ENCODE results near the gene USP32.
"Not testable (repeated sequence)": the region's sequence is repeated elsewhere in the genome, so short reads cannot be mapped to it uniquely, and the experiment has no call there.

USP32 gene

DNA sequence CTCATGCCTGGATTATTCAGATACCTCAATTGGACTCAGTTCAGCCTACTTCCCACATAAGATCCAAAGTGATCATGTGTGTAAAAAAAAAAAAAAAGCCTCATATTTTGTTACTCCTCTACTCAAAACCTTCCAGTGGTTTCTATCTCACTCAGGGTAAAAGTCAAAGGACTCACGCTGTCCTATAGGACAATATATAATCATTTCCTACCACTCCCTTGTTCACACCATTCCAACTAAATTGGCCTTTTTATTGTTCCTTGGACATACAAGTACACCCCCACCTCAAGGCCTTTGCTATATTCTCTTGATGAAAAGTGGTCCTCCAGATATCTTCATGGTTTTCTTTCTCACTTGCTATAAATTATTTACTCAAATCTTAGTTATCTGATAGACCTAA, 99.2 kb downstream of the USP32 start:
- no peak for DNase-seq

DNA sequence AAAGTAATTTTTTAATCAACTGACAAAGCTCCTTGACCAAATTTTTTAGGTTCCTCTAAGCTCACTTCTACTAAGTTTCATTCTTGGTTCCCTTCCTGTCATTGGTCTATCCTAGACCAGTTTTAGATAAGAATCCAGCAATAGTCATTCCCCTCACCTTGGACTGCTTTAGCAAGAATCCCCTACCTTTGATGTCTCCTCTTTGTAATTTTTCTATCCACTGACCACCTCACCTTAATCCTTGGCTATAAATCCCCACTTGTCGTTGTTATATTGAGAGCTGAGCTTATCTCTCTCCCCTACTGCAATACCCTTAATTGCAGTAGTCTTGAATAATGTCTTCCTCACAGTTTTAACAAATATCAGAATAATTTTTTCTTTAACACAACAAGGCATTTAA, 107.2 kb downstream of the USP32 start:
- DNase-seq = no peak

DNA sequence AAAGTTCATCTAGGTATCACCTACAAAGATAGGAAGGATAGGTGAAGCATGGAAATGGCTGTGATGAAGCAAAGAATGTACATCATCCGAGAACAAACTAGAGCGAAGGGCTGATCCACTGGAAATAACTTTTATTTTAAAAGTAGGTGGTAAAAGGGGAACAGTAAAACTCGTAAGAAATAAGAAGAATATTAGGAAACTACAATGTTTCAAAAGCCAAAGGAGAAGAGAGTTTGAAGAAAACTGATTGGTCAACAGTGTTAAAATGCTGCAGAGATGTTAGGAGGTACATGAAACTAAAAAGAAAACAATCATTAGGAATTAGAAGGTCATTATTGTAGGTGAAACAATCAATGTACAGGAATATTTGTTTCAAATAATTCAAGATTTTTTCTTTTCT, 108.1 kb downstream of the USP32 start:
- DNase-seq = no peak

DNA sequence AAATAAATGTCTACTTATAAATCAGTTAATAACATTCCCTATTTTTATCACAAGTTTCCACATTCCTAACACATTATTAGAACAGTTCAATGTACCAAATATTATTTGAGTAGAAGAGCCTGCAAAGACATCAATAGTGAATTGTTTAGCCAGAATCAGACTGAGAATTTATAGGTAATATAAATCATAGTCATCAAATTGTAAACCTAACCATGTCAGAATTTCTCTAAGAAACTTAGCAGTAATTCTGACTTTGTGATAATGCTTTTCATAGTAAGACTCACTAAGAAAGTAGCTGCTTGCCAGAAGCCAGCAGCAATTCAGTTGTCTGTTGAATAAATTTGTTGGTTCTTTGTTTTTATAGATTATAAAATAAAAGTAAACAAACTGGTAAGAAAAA, 111.3 kb downstream of the USP32 start:
- DNase-seq = no peak

DNA sequence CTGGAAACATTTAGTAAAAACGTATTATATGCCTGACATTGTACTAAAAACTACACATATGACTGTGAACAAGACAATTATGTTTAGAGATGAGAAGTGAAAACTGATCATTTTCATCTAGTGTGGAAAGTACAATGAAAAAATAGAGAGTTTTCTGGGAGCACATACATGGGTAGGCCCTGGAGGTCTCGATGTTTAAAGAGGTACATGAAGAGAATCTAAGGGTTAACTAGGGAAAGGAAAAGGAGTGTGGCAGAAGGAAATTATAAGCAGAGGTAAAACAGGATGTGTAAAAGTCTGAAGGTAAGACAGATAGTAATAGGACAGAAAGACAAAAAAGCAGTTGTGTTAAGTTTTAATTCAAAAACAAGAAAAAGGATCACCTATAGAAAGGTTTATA, 113.7 kb downstream of the USP32 start:
- DNase-seq = no peak

DNA sequence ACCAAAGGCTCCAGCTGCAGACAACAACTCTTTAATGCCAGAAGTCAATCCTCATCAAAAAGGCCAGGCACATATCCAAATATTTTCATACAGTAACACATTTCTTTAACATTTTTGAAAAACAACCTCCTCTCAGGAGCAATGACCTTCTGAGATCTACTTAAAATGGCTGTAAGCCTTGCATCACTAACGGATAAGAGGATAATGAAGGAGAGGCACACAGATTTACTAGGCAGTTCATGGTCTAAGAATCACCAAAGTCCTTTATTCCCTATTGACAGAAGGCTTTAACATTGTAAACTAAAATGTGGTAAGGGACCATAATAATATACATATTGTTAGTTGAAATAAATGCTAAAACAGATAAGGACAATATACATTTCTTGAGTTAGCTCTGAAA, 114.7 kb downstream of the USP32 start:
- no peak for DNase-seq

DNA sequence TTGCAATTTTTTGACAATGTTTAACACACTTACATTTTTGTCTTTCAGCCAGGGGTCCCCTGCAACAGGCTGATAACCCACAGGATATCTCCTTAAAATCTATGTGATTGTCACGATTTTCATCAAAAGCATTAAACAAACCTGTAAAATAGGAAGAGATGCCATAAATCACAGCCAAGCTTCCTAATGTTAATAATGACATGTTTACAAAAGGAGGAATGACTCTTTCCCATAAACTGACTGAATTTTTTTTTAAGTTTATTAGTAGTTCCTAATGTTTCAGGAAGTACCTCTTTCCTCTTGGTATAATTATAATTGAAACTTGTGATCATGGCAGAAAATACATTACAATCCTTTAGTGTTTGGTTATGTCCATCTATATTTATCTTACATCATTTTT, 122.5 kb downstream of the USP32 start:
- no peak for DNase-seq

DNA sequence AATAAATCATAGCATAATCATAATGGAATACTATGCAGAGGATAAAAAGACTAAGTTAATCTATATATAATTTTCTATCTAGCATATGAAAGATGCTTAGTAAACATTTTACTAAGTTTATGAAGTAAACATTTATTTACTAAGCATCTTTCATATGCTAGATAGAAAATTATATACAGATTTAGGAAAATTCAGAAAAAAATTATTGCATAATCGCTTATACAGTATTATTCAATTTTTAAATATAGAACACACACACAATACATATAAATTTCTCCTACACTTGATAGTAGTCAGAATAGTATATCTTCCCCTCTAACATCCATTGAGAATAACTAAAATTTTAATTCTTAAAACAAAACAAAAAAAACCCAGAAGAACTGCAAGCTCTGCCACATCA, 131.4 kb downstream of the USP32 start:
- no peak for DNase-seq

DNA sequence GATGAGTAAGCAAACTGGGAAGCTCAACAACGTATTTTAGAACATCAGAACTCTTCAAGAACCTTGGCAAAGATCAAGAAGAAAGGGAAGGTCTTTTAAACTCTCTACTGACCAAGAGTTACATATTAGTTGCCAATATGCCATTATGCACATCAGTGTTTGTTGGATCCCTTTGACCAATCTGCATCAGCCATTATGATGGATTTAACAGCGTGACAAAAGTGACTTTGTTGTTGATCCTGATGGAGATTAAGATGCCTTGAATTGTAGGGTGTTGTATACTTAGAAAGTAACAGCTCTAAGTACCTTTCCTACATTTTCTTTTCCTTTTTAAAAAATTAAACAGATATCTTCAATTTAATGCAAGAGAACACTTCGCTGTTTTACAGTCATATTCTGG, 133.6 kb downstream of the USP32 start:
- DNase-seq = no peak

DNA sequence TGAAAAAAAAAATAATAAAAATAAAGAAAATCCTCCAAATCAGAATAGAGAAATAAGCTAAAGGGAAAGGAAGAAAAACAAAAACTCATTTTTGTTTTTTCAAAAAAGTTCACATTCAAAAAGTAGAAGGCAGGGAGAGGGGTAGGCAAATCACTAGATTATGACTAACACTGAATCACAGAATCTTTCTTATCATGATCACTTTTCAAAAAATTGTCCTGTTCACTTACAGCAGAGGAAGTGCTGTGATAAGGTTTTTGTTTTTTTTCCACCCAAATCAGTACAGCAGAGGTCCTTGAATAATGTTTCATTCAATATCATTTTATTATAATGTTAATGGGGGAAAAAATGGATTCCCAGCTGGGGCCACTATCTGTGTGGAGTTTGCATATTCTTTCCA, 135.8 kb downstream of the USP32 start:
- DNase-seq = no peak

DNA sequence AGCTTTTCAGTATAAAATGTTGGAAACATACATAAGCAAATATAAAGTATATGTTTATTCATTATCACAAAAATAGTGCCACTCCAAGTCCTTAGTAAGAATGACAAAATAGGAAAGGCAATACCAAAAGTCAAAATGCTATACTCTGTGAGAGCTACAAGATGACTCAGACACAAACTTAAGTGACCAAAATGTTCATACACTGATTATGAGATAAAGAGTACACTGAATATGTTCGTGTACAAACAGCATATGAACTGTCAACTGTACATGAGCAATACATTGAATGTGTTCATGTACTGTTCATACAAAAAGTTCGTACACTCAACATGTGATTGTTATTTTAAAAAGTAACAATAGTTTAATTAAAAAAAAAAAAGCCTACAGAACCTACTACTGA, 138.9 kb downstream of the USP32 start:
- DNase-seq = no peak

DNA sequence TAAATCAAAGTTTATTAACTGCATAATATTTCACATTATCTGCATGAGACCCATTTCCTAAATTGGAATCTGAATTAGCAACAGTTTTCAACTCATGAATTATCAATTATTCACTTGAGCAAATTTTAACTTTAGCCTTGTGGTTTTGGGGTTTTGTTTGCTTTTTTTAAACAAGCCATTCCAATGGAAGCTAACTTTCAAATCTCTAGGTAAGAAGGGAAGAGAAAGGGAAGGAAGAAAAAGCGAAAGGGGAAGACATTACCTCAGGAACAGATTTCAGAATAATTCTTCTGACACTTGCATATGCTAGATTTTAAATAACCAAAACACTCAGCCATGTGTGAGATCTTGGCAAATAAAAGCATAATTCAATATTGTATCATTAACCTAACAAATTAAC, 139.5 kb downstream of the USP32 start:
- DNase-seq = no peak

DNA sequence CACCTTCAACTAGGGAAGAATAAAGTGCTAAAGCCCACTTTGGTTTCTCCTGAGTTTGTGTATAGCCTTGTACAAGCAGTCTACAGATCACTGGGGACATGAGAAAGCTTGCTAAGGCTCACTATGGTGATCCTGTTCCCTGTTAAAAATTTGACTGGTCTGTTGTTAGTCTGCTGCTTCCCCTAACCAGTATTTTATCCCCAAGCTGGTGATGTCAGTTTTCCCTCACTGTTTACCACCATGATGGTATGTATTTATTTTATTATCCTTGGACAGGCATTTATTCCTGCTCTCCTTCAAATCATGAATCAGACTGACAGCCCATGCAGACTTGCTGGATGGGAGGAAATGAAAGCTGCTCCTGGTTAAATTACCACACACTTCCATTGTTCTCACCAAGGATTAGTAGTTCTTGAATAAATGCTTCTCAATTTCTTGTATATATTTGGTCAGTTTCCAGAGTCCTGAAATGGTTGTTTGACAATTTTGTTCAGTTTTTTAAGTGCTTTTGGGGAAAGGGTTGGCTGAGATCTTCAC, 142.6 kb downstream of the USP32 start:
- DNase-seq = no peak

DNA sequence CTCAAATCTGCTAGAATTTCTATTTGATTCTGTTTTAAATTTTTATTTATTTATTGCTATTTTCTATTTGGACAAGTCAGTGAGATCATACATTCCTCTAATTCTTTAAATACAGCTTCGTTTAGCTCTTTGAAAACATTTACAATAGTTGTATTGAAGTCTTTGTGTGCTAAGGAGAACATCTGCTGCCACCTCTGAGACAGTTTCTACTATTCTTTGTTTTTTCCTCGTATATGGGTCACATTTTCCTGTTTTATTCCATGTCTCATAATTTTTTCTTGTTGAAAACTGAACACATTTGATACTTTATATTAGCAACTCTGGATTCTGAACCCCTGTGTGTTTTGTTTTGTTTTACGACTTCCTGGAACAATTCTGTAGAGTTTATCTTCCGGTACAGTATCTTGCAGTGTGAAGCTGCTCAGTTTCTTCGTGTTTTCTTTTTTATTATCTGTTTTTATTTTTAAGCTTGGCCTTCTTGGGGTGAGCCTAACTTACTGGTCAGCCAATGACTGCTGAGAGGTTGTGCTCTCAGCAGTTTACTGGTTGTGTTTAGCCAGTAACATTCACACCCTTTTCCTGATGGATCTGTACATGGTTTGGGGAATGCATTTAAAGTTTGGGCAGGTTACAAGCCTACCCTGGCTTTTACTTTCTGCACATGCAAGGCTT, 143.2 kb downstream of the USP32 start:
- DNase-seq = no peak

DNA sequence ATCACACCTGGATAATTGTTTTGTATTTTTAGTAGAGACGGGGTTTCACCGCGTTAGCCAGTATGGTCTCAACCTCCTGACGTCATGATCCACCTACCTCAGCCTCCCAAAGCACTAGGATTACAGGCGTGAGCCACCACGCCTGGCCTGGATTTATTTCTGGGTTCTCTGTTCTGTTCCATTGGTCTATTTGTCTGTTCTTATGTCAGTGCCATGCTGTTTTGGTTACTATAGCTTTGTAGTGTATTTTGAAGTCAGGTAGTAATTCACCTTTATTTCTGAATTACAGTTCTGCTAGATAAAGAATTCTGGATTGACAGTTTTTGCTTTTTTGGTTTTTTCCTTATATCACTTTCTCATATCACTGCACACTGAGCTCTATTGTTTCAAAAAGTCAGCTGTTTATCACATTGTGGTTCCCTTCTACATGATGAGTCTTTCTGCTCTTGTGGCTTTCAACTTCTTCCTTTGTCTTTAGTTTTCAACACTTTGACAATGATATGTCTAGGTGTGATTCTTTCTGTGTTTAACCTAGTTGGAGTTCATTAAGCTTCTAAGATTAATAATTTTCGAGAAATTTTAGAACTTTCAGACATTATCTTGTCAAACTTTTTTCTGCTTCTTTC, 144.0 kb downstream of the USP32 start:
- DNase-seq = no peak

DNA sequence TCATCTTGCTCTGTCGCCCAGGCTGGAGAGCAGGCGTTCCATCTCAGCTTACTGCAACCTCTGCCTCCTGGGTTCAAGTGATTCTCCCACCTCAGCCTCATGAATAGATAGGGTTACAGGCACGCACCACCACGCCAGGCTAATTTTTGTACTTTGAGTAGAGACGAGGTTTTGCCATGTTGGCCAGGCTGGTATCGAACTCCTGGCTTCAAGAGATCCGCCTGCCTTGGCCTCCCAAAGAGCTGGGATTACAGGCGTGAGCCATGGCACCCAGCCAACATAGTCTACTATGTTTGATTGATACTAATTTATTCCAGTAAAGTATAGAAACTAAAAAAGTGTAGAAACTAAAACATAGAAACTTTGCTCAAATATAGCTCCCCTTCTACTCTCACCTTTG, 147.3 kb downstream of the USP32 start:
- DNase-seq = no peak

DNA sequence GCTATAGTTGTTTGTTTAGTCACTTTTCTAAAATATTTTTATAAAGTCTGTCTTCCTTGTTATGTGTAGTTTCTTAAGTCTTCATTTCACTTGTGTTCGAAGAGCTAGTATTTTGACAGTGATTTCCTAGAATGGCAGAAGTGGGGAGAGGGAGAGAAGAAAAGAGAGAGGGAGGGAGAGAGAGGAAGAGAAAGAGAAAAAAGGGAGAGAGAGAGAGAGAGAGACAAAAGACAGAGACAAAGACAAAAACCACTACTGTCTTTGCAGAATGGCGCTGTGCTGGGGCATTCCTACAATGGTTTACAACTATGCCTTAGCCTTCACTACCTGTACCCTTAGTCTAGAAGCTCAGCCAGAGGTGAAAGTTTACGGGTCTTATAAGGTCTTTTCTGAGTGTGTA, 151.6 kb downstream of the USP32 start:
- no peak for DNase-seq

DNA sequence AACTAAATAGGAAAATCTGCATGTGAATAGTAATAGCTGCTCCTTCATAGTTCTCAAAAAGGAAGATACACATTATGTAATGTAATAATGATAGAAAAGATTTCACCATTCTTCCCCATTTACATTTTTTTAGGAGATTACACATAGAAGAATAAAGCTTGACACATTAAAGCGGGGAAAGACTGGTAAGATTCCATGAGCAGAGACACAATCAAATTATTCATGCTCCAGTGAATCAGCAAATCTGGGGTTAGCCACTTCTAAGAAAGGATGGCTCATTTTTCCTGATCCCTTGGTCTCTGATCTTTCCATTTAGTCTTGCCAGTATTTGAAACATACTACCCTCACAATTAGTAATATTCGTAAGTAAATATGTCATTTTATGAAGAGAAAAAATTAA, 160.2 kb downstream of the USP32 start:
- DNase-seq = no peak

DNA sequence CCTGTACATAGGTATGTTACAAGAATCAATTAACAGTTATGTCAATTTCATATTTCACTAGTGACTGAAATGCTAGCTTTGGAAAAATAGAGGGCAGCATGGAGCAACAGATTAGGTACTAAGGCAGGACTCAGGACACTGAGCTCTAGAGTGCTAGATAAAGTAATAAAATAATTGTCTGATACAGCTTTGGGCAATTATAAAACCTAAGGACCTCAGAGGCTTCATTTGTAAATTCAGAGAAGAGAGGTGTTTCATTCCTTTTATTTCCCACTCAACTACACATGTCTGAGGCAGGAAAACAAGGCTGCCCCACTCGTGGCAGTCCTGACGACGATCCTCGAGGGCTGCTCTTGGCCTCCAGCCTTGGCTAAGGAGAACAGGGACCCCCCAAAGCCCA, 160.7 kb downstream of the USP32 start:
- no peak for DNase-seq

DNA sequence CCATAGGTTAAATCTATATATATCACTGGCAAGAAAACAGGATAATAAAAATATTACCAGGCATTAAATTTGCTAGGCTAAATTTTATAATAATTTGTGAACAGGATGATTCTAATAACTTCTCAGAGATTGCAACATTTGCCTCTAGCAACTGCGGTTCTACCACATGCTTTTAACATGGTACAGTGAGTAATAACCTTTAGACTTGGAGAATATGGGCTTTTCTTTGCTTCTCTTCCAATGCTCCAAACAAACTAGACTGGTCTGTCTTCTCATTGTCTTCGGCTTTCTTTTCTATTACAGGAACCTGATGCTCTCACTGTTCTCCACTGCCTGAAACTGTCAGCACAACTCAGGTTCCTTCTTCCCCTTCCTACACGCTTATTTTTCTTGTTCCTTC, 161.6 kb downstream of the USP32 start:
- DNase-seq = no peak

DNA sequence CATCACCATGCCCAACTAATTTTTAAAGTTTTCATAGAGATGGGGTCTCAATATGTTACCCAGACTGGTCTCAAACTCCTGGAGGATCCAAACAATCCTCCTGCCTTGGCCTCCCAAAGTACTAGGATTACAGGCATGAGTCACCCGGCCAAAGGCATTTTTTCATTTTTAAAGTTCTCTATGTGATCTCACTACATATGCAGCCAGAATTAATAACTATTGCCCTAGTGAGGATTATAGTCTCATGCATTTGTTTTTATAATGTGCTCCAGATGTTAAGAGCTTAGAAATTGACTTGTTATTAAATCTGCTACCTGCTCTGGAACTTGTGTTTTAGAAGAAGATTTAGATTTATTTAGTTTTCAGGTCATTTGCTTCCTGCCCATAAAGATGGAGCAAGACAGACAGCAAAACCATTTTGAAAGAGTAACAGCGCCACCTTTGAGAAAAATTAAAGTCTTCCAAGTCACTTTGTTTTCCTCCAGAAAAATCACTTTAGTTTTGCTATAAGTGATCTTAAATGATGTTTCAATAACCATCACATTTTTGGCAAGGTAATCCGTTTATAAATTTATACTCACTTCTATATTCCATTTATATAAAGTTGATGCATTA, 162.6 kb downstream of the USP32 start:
- DNase-seq = no peak

DNA sequence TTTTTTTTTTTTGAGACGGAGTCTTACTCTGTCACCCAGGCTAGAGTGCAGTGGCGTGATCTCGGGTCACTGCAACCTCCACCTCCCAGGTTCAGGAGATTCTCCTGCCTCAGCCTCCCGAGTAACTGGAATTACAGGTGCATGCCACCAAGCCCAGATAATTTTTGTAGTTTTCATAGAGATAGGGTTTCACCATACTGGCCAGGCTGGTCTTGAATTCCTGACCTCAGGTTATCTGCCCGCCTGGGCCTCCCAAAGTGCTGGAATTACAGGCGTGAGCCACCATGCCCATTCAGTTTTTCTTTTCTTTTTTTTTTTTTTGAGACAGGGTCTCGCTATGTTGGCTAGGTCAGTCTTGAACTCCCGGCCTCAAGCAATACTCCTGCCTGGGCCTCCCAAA, 164.7 kb downstream of the USP32 start:
- DNase-seq = not testable (repeated sequence)

DNA sequence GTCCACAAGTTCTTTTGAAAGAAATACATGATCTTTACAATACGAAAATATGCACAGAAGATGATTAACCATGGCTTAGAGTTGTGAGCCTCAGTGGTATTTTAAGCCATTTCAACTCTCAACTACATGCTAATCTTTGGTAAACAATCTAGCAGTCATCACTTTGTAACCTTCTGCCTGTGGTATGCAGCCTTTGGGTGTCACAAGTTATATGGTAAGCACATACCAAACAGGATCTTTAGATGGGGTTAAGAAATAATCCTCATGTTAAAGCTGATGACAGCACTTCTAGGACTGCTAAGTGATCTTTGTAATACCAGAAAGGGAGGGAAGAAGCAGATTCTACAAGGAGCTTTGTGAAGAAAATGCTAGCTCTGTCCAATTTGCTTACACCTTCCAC, 167.9 kb downstream of the USP32 start:
- DNase-seq = no peak

DNA sequence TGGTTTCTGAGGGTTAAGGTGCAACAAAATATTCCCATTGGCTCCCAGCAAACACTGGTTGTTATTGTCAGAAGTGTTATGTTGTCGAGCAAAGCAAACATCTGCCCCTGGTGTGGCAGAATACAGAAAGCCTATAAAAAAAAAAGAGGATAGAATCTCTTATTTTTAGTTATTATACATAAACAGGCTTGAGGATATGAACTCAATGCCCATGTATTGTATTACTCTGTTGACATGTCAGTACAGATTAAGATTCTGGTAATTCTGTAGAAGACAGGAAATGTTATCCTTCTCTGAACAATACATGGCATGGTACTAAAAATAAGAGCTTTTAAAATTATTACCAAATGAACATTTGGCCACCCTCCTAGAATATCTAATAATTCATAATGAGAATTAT, 168.5 kb downstream of the USP32 start:
- no peak for DNase-seq

DNA sequence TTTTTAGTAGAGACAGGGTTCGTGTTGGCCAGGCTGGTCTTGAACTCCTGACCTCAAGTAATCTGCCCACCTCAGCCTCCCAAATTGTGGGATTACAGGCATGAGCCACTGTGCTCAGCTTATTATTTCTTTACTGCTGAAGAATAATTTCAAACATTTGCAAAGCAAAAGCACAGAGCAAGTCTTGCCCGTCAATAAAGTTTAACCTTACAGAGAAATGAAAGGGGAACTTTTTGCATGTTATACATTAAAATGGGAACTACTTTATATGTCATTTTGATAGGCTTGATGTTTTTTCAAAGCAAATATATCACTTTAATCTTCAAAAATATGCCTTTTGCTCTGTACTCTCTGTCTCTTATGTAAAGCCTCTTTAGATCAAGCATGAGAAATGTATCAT, 173.2 kb downstream of the USP32 start:
- not testable (repeated sequence) for DNase-seq
